BJ (cell line): ENCODE measurements around the gene KMT5C. TPM values are rescaled to one million over a fixed set of nuclear protein-coding genes. Genes with fewer than 3 reads are reported as not detected.

Experiments
- CTCF ChIA-PET: fragments of 350-600 bp; formaldehyde crosslinking; extraction: SDS; loops from one replicate; lab custom pipeline; 2021; ENCODE audit warnings: antibody characterized with exemption, inconsistent platforms; lab: Yijun Ruan, JAX
- POLR2A ChIA-PET: fragments of 300-600 bp; sonication (Branson Sonifier 250); formaldehyde crosslinking; extraction: SDS; loops from one replicate; lab custom pipeline; 2021; ENCODE audit warnings: antibody characterized with exemption; lab: Charles Lee
- DNase-seq: peaks from one replicate; pipeline ENCODE4 v3.0.0-alpha.2; 2011; ENCODE audit warnings: low read depth
- H3K27me3 ChIP-seq: 2 replicates; pipeline ENCODE4 v1.6.0; 2011; ENCODE audit warnings: low read length; ENCODE audit not compliant: control insufficient read depth, insufficient read depth
- H3K36me3 ChIP-seq: 2 replicates; pipeline ENCODE4 v1.5.1; 2011; ENCODE audit warnings: low read length; ENCODE audit not compliant: control insufficient read depth, insufficient read depth
- H3K4me3 ChIP-seq: 2 replicates; pipeline ENCODE4 v1.5.1; 2011; ENCODE audit warnings: low read depth, mild to moderate bottlenecking, control low read depth, low read length
- polyA plus RNA-seq: library from polyadenylated mRNA; depleted of rRNA; stranded (reverse); fragments of >200 nt; gene quantifications from 2 replicates; pipeline ENCODE4 v1.2.3, GENCODE V29; 2011
- TF ChIP-seq, protein P1 (sequence below): IDR thresholded peaks from 2 replicates; pipeline ENCODE4 v1.5.1; 2011; ENCODE audit warnings: low read depth, mild to moderate bottlenecking, control low read depth, inconsistent platforms, low read length, moderate library complexity; ENCODE audit not compliant: insufficient read depth

KMT5C gene
- polyA plus RNA-seq, 1 experiment: 6.4 TPM

DNA sequence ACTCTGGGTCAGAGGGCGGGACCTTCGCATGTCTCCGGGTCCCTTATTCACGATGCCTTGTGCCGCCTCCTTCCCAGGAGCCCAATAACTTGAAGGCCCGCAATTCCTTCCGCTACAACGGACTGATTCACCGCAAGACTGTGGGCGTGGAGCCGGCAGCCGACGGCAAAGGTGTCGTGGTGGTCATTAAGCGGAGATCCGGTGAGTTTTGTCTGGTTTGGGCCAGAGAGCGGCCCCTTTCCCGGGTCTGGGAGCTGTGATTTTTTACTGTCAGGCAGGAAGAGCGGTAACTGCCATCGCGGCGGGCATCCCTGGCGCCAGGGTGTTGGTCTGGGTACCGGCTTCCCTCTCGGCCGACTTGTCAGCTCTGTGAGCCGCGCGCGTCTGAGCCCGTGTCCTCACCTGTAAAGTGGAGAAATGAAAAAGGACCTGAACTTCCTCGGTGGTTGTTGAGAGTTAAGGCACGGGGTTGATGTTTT lies 46.9 kb downstream of the KMT5C start:
- DNase-seq: no peak
- Histone ChIP-seq H3K4me3 (peak overlapping the region; percentile 94), H3K36me3 (peaks cover 38% of the 10 kb centered on the region), H3K27me3 (no peaks in the 10 kb centered on the region)
- POLR2A ChIA-PET: no interaction called here
- TF ChIP-seq, protein P1, sequence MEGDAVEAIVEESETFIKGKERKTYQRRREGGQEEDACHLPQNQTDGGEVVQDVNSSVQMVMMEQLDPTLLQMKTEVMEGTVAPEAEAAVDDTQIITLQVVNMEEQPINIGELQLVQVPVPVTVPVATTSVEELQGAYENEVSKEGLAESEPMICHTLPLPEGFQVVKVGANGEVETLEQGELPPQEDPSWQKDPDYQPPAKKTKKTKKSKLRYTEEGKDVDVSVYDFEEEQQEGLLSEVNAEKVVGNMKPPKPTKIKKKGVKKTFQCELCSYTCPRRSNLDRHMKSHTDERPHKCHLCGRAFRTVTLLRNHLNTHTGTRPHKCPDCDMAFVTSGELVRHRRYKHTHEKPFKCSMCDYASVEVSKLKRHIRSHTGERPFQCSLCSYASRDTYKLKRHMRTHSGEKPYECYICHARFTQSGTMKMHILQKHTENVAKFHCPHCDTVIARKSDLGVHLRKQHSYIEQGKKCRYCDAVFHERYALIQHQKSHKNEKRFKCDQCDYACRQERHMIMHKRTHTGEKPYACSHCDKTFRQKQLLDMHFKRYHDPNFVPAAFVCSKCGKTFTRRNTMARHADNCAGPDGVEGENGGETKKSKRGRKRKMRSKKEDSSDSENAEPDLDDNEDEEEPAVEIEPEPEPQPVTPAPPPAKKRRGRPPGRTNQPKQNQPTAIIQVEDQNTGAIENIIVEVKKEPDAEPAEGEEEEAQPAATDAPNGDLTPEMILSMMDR: no peak
- CTCF ChIA-PET: interaction anchor here (1.0 kb wide), 1 partner anchor 17 kb away, joined by 3 read pairs; no protein-coding TSS in a partner anchor

DNA sequence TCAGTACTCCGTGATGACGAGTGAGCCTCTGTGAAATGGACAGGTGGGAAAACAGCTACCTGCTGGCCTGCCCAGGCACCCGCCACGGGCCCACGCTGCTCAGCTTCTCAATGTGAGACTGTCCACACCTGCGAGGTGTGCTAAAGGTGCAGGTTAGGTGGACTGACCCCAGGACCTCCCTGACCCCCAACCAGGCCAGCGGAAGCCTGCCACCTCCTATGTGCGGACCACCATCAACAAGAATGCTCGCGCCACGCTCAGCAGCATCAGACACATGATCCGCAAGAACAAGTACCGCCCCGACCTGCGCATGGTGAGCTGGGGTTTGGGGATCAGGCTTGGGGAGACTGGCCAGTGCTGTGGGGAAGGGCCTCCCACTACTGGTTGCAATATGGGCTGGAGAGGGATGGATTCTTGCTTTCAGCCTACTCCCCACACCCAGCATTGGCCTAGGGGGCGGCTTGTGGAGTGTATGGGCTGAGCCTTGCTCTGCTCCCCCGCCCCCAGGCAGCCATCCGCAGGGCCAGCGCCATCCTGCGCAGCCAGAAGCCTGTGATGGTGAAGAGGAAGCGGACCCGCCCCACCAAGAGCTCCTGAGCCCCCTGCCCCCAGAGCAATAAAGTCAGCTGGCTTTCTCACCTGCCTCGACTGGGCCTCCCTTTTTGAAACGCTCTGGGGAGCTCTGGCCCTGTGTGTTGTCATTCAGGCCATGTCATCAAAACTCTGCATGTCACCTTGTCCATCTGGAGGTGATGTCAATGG lies 48.2 kb downstream of the KMT5C start:
- H3K36me3 ChIP-seq: peaks cover 38% of the 10 kb centered on the region

DNA sequence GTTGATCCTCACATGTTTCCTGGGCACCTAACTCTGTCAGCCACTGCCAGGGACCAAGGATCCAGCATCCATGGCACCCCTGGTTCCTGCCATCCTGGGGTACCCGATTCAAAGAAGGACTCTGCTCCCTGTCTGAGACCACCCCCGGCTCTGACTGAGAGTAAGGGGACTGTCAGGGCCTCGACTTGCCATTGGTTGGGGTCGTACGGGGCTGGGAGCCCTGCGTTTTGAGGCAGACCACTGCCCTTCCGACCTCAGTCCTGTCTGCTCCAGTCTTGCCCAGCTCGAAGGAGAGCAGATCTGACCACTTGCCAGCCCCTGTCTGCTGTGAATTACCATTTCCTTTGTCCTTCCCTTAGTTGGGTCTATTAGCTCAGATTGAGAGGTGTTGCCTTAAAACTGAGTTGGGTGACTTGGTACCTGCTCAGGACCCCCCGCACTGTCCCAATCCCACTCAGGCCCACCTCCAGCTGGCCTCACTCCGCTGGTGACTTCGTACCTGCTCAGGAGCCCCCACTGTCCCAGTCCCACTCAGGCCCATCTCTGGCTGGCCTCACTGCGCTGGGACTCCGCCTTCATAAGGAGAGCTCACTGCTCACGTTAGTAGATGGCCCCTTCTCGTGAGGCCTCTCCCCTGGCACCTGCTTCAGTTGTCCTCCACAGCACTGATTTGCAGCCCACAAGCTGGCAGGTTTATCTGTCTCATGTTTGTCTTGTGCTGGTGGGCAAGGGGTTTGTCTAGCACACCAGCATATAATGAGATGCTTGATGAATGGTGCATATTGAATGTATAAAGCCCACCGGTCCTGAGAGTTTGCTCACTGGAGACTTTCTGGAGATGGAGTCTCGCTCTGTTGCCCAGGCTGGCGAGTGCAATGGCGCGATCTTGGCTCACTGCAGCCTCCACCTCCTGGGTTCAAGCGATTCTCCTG lies 50.0 kb downstream of the KMT5C start:
- CTCF ChIA-PET: interaction anchor here (0.6 to 2.9 kb wide), 5 partner anchors 13 to 229 kb away, joined by 3 to 12 read pairs (median 3); no protein-coding TSS in a partner anchor

More for the DNA sequence above, 48.2 kb downstream of the KMT5C start:
- H3K4me3 ChIP-seq: peak overlapping the region; percentile 94
- H3K27me3 ChIP-seq: no peaks in the 10 kb centered on the region
- ChIA-PET CTCF (interaction anchor here (1.0 to 1.4 kb wide), 3 partner anchors 15 to 96 kb away, joined by 3 to 7 read pairs (median 5); no protein-coding TSS in a partner anchor), POLR2A (interaction anchor here (1.3 kb wide), 1 partner anchor 20 kb away, joined by 3 read pairs; the partner anchor contains the start of gene UBE2S)
- TF ChIP-seq, protein P1: no peak
- DNase-seq: no peak

DNA sequence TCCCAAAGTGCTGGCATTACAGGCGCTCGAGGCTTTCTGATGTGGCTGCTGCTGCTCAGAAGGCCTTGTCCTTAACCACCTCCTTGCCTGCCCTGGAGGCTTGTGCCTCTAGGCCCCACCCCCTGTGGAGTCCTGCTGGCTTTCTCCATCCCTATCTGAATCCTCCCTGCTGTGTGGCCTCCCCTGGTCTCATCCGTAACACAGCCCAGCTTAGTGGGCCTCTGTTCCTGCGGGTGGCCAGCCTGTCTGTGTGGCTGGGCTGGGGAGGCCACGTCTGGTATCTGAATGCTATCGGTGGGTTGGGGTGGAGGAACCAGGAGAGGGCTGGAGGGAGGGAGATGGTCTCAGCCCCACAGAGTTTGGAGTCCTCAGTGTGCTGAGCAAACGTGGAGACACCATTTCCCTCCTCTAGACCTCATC lies 50.8 kb downstream of the KMT5C start:
- no peak overlapping the region for H3K4me3 ChIP-seq
- H3K36me3 ChIP-seq: peaks cover 38% of the 10 kb centered on the region
- ChIA-PET POLR2A (no interaction called here), CTCF (interaction anchor here (0.6 to 2.9 kb wide), 5 partner anchors 13 to 230 kb away, joined by 3 to 12 read pairs (median 3); no protein-coding TSS in a partner anchor)
- no peaks in the 10 kb centered on the region for H3K27me3 ChIP-seq
- DNase-seq: no peak
- TF ChIP-seq, protein P1: no peak

More for the DNA sequence above, 50.0 kb downstream of the KMT5C start:
- Histone ChIP-seq H3K4me3 (no peak overlapping the region), H3K27me3 (no peaks in the 10 kb centered on the region), H3K36me3 (peaks cover 38% of the 10 kb centered on the region)
- POLR2A ChIA-PET: interaction anchor here (1.5 kb wide), 1 partner anchor 50 kb away, joined by 5 read pairs; no protein-coding TSS in a partner anchor
- DNase-seq: no peak
- TF ChIP-seq, protein P1: no peak
